Cardiac muscle cell (in vitro differentiated cells and primary cell): Measurements from ENCODE around the gene SPIRE1. TPM values are rescaled to one million over a fixed set of nuclear protein-coding genes. Genes with fewer than 3 reads are reported as not detected.

Source experiments
- DNase-seq, 2 donors: peaks; one replicate each; pipeline versions ENCODE4 v3.0.0 to v3.0.0-alpha.2; 2010 to 2017; ENCODE audit warnings: low read depth in 1 of 2, low spot score in 1 of 2
- H3K27ac ChIP-seq: fragments of 200-600 bp; sonication (generic); 2 replicates; pipeline ENCODE4 v1.5.1; 2016
- H3K27me3 ChIP-seq: fragments of 200-600 bp; sonication (generic); 2 replicates; pipeline ENCODE4 v1.6.0; 2016; ENCODE audit warnings: control low read depth
- H3K36me3 ChIP-seq: fragments of 200-600 bp; sonication (generic); 2 replicates; pipeline ENCODE4 v1.5.1; 2016; ENCODE audit warnings: control low read depth
- H3K4me1 ChIP-seq: fragments of 200-600 bp; sonication (generic); 2 replicates; pipeline ENCODE4 v1.8.1; 2017; ENCODE audit warnings: low read depth, mild to moderate bottlenecking, mixed run types
- H3K4me3 ChIP-seq: fragments of 200-600 bp; sonication (generic); 2 replicates; pipeline ENCODE4 v1.5.1; 2016; ENCODE audit warnings: mild to moderate bottlenecking
- H3K9me3 ChIP-seq: fragments of 200-600 bp; sonication (generic); 2 replicates; pipeline ENCODE4 v1.5.1; 2017; ENCODE audit warnings: low read depth, mild to moderate bottlenecking, control low read depth
- CTCF ChIP-seq: IDR thresholded peaks from 2 replicates; pipeline ENCODE4 v1.5.1; 2012; ENCODE audit warnings: low read depth, mild to moderate bottlenecking, low read length
- polyA plus RNA-seq: library from polyadenylated mRNA; unstranded; fragments of >200 nt; fragmentation: Nextera tagmentation; extraction: Ambion mirVana; gene quantifications from 2 replicates; pipeline ENCODE4 v1.2.1, GENCODE V29; 2016
- total RNA-seq: library from RNA; depleted of rRNA; stranded (reverse); fragments of >200 nt; gene quantifications from 2 replicates; pipeline ENCODE4 v1.2.3, GENCODE V29; 2016

The SPIRE1 gene
- total and polyA plus RNA-seq, 2 experiments from 2014 or later, result 17.8 to 19.6 TPM

- no peak for DNase-seq
- no peaks in the 10 kb centered on the region for H3K4me1 ChIP-seq
- H3K36me3 ChIP-seq, result no peaks in the 10 kb centered on the region
- H3K4me3 ChIP-seq, result no peak overlapping the region
- H3K9me3 ChIP-seq, result no peaks in the 10 kb centered on the region
- H3K27ac ChIP-seq, result no peak overlapping the region
- no peak for TF ChIP-seq CTCF
- H3K27me3 ChIP-seq, result no peaks in the 10 kb centered on the region
Measured at GRCh38 chr18:12585218-12585617, 72.7 kb downstream of the SPIRE1 start.

- TF ChIP-seq CTCF, result no peak
Measured at GRCh38 chr18:12580630-12581342, 77.1 kb downstream of the SPIRE1 start.

GRCh38 chr18:12579775-12580174 lies 78.1 kb downstream of the SPIRE1 start:
- TF ChIP-seq CTCF, result no peak
- no peak for DNase-seq

More at GRCh38 chr18:12580630-12581342, 77.1 kb downstream of the SPIRE1 start:
- no peaks in the 10 kb centered on the region for H3K9me3 ChIP-seq
- no peak overlapping the region for H3K27ac ChIP-seq
- H3K27me3 ChIP-seq, result no peaks in the 10 kb centered on the region
- no peak for DNase-seq
- no peaks in the 10 kb centered on the region for H3K36me3 ChIP-seq
- H3K4me1 ChIP-seq, result no peaks in the 10 kb centered on the region
- H3K4me3 ChIP-seq, result no peak overlapping the region

GRCh38 chr18:12577848-12578247 lies 80.1 kb downstream of the SPIRE1 start:
- no peaks in the 10 kb centered on the region for H3K36me3 ChIP-seq
- H3K4me3 ChIP-seq, result no peak overlapping the region
- H3K4me1 ChIP-seq, result no peaks in the 10 kb centered on the region
- no peak for DNase-seq
- TF ChIP-seq CTCF, result no peak
- H3K9me3 ChIP-seq, result no peaks in the 10 kb centered on the region
- H3K27me3 ChIP-seq, result no peaks in the 10 kb centered on the region
- H3K27ac ChIP-seq, result no peak overlapping the region

More at GRCh38 chr18:12579775-12580174, 78.1 kb downstream of the SPIRE1 start:
- Histone ChIP-seq H3K27me3 (no peaks in the 10 kb centered on the region), H3K4me1 (no peaks in the 10 kb centered on the region), H3K36me3 (no peaks in the 10 kb centered on the region), H3K27ac (no peak overlapping the region), H3K9me3 (no peaks in the 10 kb centered on the region), H3K4me3 (no peak overlapping the region)

GRCh38 chr18:12574494-12575185 lies 83.3 kb downstream of the SPIRE1 start:
- no peak overlapping the region for H3K27ac ChIP-seq
- no peaks in the 10 kb centered on the region for H3K27me3 ChIP-seq
- no peaks in the 10 kb centered on the region for H3K4me1 ChIP-seq
- TF ChIP-seq CTCF, result no peak
- no peaks in the 10 kb centered on the region for H3K36me3 ChIP-seq
- DNase-seq, result no peak
- no peak overlapping the region for H3K4me3 ChIP-seq
- H3K9me3 ChIP-seq, result no peaks in the 10 kb centered on the region
